Bronchial epithelial cell (primary cell): ENCODE data around the gene C10orf67. TPM values are rescaled to one million over a fixed set of nuclear protein-coding genes. Genes with fewer than 3 reads are reported as not detected.

ENCODE experiments used
- DNase-seq: peaks from one replicate; pipeline ENCODE4 v3.0.0-alpha.2; 2010; ENCODE audit warnings: low read depth
- FAIRE-seq: peaks from 2 replicates; lab custom pipeline; 2011; peaks lifted over from hg19 to GRCh38; lab: Jason Lieb, UNC
- H3K27me3 ChIP-seq: 2 replicates; pipeline ENCODE4 v1.5.1; 2011; ENCODE audit warnings: low read length; ENCODE audit not compliant: control insufficient read depth, insufficient read depth
- H3K36me3 ChIP-seq: 2 replicates; pipeline ENCODE4 v1.5.1; 2011; ENCODE audit warnings: low read length; ENCODE audit not compliant: control insufficient read depth, insufficient read depth
- H3K4me3 ChIP-seq: 2 replicates; pipeline ENCODE4 v1.5.1; 2011; ENCODE audit warnings: mild to moderate bottlenecking, low read depth, low read length, control low read depth
- CTCF ChIP-seq: IDR thresholded peaks from 2 replicates; pipeline ENCODE4 v1.5.1; 2011; ENCODE audit warnings: mild to moderate bottlenecking, moderate library complexity, low read length, control low read depth, inconsistent platforms; ENCODE audit not compliant: insufficient read depth, severe bottlenecking
- total RNA-seq: library from RNA; depleted of rRNA; stranded (reverse); fragments of >200 nt; gene quantifications from 2 replicates; pipeline ENCODE4 v1.2.1, GENCODE V29; 2014

The C10orf67 gene
- total RNA-seq, 1 donor from 2014 or later, result not detected

GRCh38 chr10:23203369-23204325 is 140.9 kb downstream of the C10orf67 start:
- TF ChIP-seq CTCF, result no peak
- FAIRE-seq, result no peak
- Histone ChIP-seq H3K36me3 (no peaks in the 10 kb centered on the region), H3K27me3 (peaks cover 21% of the 10 kb centered on the region), H3K4me3 (no peak overlapping the region)
- no peak for DNase-seq

- Histone ChIP-seq H3K27me3 (peaks cover 22% of the 10 kb centered on the region), H3K36me3 (no peaks in the 10 kb centered on the region), H3K4me3 (no peak overlapping the region)
- no peak for DNase-seq
- TF ChIP-seq CTCF, result no peak
- no peak for FAIRE-seq
Measured at GRCh38 chr10:23202779-23203178, 141.8 kb downstream of the C10orf67 start.

- Histone ChIP-seq H3K4me3 (no peak overlapping the region), H3K27me3 (peaks cover 28% of the 10 kb centered on the region), H3K36me3 (no peaks in the 10 kb centered on the region)
- TF ChIP-seq CTCF, result no peak
- DNase-seq (no peak), FAIRE-seq (no peak)
Measured at GRCh38 chr10:23201837-23202236, 142.8 kb downstream of the C10orf67 start.

- no peak for TF ChIP-seq CTCF
- Histone ChIP-seq H3K36me3 (no peaks in the 10 kb centered on the region), H3K4me3 (no peak overlapping the region), H3K27me3 (peaks cover 33% of the 10 kb centered on the region)
- FAIRE-seq, result no peak
- DNase-seq, result no peak
Measured at GRCh38 chr10:23200997-23201652, 143.5 kb downstream of the C10orf67 start.

- no peak for TF ChIP-seq CTCF
- FAIRE-seq (no peak), DNase-seq (no peak)
- Histone ChIP-seq H3K27me3 (peaks cover 38% of the 10 kb centered on the region), H3K36me3 (no peaks in the 10 kb centered on the region), H3K4me3 (no peak overlapping the region)
Measured at GRCh38 chr10:23200586-23200985, 144.0 kb downstream of the C10orf67 start.
